A172 (cell line): Measurements from ENCODE around the gene GALNT2. TPM values are rescaled to one million over a fixed set of nuclear protein-coding genes. Genes with fewer than 3 reads are reported as not detected.

Experiments
- DNase-seq: peaks from one replicate; pipeline ENCODE4 v3.0.0-alpha.2; 2015; ENCODE audit warnings: low spot score
- total RNA-seq: library from RNA; depleted of rRNA; stranded (reverse); fragments of >200 nt; shearing (Covaris generic); gene quantifications from 2 replicates; pipeline ENCODE4 v1.2.3, GENCODE V29; 2014

The GALNT2 gene
- total RNA-seq, 1 experiment from 2014 or later, result 79.8 TPM

DNA sequence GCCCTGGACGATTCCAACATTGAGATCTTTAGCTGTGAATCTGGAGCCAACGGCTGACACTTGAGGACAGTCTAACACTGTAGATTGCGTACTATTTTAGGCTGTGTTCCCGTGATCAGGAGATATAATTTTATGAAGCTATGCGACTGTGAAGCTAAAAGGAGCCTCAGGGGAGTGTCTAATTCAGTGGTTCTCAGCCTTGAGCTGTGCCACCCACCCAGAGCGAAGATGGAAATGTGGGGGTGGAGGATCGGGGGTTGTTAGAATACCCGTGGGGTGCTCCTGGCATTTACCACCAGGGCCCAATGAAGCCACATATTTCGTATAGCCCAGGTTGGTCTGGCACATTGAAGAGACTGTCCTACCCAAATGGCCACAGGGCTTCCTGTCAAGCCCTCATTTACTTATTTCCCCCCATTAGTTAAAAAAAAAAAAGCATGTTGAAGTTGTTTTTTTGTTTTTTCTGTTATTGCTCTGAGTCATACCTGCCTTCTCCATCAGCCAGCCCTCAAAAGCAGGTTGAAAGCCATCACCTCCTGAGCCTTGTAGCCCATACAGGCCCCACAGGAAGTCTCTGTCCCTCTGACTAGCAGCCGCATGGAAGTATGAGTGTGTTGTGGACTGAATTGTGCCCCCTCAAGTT lies 141.7 kb downstream of the GALNT2 start:
- DNase-seq, result no peak

- no peak for DNase-seq
These were observed 143.4 kb downstream of the GALNT2 start for GRCh38 chr1:230210326-230210980.

DNA sequence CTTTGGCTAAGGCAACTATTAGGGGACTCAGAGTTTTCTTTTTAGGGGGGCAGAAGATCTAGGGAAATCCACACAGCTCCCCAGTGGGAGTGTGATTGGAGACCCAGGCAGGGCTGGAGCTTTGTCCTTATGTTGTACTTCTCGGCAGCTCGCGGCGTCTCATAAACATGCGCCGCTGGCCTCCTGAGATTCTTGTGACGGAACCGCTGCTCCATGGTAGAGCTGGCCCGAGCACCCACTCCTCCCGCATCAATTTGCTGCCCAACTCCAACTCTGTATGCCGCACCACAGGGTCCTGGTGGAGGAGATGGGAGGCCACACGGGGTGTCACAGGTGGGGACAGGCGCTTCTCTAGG lies 143.9 kb downstream of the GALNT2 start:
- DNase-seq, result no peak

GRCh38 chr1:230211436-230212145 lies 144.6 kb downstream of the GALNT2 start:
- DNase-seq, result no peak

DNA sequence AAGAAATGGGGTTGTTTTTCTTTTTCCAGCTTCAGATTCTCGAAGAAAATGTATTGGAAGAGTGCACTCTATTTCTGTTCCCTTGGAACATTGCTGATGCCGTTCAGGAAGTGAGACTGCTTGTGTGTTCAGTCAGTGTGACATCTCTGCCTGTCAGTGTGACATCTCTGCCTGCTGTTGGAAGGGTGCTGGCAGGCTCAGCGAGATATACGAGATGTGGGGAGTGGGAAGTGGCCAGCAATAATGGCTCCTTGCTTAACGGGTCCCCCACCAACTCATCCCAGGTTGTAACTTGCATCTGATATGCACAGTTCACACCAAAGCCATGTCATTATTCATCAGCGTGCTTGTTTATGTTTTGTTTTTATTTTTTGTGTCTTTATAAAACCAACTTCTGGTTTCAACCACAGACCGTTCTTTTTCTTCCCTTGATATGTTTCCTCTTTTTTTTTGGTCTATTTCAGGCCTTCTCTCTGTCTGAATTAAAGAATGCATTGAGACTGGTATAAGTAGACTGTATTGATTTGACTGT lies 145.4 kb downstream of the GALNT2 start:
- DNase-seq, result no peak

DNA sequence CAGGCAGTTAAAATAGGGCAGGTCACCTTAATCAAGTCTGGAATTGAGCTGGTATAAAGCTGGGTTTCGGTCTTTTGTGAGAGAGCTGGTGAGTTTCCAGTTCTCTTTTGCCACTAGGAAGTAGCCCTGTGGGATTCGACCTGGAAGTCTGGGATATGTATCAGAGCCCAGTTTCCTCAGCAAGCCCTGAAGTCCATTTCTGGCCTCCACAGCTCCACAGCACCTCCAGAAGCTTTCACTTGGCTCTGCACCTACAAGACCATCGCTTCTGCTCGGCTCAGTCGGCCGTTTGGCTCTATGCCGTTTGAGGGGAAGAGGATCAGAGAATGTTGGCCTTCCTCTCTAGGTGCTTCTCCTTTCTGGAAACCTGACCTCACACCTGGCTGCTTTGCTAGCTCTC lies 148.0 kb downstream of the GALNT2 start:
- DNase-seq, result no peak

GRCh38 chr1:230215529-230215928 lies 148.5 kb downstream of the GALNT2 start:
- no peak for DNase-seq

DNA sequence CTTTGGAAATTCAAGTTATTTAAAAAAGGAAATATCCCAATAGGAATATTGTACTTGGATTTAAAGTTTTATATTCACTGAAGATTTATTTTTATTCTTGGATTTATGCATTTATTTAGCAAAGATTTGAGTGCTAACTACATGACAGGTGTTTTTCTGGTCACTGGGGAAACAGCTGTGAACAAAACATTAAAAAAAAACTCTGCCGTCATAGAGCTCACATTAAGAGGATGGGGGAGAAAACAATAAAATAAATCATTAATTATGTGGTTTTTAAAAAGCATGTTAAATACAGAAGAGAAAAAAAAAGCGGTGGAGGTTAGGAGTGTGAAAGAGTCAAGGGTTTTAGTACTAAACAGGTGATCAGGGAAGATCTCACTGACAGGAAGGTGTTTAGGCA lies 149.9 kb downstream of the GALNT2 start:
- DNase-seq, result no peak

DNA sequence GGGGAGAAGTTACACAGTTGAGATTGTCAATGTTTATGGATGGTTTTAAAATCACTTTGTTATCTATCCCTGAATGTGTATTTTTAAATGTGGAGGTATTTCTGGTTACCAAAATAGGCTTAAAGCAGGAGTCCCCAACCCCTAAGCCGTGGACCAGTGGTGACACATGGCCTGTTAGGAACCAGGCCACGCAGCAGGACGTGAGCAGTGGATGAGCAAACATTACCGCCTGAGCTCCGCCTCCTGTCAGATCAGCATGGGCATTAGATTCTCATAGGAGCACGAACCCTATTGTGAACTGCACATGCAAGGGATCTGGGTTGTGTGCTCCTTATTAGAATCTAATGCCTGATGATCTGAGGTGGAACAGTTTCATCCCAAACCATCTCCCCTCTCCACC lies 151.6 kb downstream of the GALNT2 start:
- no peak for DNase-seq

- no peak for DNase-seq
These were observed 152.4 kb downstream of the GALNT2 start for GRCh38 chr1:230219174-230220067.

DNA sequence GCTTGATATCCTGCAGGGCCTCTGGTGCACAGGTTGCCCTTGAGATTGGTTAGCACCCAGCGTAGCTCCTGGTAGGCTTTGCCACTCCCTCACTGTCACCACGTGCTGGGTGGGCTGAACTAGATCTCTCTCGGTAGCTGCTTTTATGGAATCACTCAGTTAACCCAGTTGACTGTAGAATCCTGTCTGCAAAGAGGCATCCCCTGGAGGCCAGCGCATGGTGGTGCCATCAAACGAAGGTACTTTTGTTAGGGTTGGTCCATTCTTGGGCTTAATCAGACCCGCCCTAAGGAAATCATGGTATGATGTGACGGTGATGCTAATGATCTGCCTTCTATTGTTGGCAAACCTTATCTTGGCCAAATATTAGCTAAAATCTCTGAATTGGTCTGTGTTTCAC lies 153.4 kb downstream of the GALNT2 start:
- DNase-seq, result no peak

DNA sequence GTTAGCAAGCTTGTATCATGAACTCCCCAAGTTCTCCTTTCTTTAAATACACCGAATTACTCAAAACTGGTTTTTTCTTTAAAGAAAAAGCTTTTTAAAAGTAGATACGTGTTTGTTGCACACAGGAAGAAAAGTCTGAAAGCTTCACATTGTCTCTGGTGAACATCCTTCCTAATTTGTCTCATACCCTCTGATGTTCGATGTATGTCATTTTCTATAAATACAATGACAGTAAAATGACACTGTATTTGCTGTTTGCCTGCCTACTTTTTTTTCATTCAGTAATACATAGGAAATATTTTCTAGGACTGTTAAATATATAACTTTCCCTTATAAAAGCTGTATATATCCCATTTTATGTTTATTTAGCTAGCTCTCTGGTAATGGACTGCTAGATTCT lies 153.9 kb downstream of the GALNT2 start:
- DNase-seq, result no peak

GRCh38 chr1:230222678-230223077 lies 155.6 kb downstream of the GALNT2 start:
- DNase-seq, result no peak

DNA sequence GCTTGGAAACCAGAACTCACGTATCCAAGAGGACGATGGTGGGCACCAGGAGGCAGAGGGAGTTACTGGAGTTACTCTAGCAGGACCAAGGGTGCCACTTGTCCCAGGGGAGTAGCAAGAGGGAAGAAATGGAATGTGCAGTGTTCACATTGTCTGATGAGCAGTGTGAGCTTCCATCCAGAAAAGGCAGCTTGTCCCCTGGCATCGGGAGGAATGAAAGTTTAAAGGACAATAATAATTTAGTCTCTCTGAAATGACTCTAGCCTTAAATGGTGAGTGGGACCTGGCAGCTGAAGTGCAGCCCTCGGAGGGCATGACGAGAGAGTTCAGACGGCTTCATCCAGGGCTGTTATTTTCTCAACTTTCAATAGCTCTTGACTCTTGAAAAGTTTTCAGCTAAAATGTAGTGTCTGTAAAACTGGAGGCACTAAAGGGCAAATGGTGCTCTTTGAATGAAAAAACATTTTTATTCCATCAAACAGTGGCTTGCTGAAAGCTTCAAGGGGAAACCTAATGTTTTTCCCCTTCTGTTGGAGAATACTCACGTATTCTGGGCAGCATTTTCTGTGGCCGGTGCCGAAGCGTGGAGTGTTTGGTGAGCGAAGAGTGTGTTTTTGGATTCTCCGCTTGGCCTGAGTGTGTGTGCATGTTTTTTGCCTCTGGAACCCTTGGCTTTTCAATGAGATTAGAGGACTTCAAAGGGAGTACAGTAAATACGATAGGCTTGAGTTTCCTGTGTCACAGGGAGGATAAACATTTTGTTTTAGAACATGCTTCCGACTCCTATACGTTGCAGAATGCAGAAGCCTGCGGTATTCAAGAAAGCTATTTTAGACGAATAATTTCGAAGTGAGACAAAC lies 157.3 kb downstream of the GALNT2 start:
- no peak for DNase-seq

DNA sequence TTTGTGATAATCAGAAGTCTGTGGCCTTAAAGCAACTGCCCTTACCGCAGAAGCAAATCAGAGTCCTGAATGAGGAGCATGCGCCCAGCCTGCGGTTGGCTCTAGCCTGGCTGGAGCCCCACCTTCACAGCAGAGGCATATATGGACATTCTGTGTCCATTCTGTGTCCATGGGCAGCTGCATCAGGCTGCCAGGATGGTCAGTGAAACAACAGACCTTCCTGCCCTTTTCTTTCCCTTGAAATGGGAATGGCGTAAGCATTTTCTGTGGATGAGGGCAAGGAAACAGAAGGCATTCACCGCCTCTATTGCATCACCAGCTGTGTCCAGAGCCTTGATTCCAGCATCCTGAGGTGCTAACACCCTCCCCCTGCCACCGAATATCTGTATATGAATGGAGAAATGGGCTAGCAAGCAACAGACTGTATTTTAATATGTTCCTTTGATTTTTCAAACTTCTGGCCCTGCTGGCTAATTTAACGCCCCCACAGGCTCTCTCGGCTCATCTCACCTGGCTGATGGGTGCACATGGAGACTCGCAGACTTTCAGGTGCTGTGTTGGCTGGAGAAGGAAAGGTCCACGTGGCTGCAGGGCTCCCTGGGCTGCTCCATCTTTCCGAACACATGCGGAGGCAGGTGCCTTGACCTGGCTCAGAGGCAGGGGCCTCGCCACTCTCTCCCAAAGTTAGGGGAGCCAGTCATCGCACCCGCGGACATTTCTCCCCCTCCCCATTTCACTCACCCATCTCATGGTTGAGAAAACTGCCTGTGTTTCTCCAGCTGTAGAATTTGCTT lies 159.2 kb downstream of the GALNT2 start:
- no peak for DNase-seq

GRCh38 chr1:230226814-230227213 lies 159.8 kb downstream of the GALNT2 start:
- DNase-seq, result no peak

- no peak for DNase-seq
These were observed 161.3 kb downstream of the GALNT2 start for GRCh38 chr1:230228236-230228897.

DNA sequence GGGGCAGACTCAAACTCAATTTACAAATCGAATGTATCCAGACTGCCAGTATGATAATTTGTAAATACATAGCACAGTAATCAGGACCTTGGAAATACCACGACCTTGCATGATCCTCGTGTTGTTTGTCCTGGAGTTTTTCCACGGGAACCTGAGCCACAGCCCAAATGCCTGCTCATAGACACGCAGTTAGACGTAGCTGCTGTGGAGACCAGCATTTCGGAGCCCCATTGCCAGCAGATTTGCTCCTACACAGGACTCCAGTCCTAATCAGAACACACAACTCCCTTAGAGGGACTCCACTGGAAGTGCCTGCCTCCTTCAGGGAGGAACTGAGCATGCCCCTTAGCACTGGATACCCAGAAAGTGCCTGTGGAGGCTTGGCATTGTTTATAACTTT lies 163.2 kb downstream of the GALNT2 start:
- DNase-seq, result no peak

DNA sequence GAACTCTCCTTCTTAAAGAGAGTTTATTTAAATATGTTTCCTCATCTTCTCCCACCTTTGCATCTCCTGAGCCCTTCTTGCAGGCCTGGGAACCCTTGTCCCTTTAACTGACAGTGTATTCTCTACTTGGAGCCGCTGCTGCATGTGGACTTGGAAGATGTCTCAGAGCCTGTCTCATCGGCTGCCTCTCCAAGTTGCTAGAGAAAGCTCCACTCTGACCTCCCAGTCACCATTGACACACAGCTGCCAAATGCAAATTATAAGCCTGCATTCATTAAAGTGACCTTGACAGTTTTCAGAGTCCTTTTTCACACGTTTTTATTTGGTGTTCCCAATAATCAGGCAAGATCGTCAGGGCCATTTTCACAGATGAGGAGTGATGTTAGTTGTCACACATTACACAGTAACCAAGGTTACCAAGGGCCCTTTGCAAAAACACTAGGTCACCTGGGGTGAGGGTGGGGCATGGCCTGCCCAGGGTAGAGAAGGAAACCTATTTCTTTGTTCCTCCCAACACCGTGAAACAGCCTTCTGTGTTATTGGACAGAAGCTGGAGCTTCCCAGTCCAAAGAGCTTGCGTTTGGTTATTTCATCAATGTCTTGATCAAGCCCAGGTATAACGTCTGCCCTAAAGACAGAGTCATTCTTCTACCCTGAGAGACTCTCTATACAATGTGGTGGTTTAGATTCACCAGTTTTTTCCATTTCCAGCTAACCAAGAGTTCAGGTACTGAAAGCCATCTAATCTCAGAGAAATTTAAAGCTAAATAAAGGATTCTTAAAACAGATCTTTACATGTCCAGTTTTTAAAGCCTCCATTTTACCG lies 164.1 kb downstream of the GALNT2 start:
- DNase-seq, result no peak
